Stimulated activated CD4-positive, alpha-beta T cell treated with anti-CD3 and anti-CD28 coated beads, TNF-alpha, amount 100 ng/mL, for 1 hour (primary cell): ENCODE data around the gene FLNA.
"Not testable (repeated sequence)": the region's sequence is repeated elsewhere in the genome, so short reads cannot be mapped to it uniquely, and the experiment has no call there.

ENCODE experiments used
- DNase-seq, 3 donors: peaks; one replicate each; pipeline ENCODE4 v3.0.0-alpha.2; 2020; ENCODE audit warnings: low read depth in 3 of 3, low spot score in 1 of 3

The FLNA gene, protein sequence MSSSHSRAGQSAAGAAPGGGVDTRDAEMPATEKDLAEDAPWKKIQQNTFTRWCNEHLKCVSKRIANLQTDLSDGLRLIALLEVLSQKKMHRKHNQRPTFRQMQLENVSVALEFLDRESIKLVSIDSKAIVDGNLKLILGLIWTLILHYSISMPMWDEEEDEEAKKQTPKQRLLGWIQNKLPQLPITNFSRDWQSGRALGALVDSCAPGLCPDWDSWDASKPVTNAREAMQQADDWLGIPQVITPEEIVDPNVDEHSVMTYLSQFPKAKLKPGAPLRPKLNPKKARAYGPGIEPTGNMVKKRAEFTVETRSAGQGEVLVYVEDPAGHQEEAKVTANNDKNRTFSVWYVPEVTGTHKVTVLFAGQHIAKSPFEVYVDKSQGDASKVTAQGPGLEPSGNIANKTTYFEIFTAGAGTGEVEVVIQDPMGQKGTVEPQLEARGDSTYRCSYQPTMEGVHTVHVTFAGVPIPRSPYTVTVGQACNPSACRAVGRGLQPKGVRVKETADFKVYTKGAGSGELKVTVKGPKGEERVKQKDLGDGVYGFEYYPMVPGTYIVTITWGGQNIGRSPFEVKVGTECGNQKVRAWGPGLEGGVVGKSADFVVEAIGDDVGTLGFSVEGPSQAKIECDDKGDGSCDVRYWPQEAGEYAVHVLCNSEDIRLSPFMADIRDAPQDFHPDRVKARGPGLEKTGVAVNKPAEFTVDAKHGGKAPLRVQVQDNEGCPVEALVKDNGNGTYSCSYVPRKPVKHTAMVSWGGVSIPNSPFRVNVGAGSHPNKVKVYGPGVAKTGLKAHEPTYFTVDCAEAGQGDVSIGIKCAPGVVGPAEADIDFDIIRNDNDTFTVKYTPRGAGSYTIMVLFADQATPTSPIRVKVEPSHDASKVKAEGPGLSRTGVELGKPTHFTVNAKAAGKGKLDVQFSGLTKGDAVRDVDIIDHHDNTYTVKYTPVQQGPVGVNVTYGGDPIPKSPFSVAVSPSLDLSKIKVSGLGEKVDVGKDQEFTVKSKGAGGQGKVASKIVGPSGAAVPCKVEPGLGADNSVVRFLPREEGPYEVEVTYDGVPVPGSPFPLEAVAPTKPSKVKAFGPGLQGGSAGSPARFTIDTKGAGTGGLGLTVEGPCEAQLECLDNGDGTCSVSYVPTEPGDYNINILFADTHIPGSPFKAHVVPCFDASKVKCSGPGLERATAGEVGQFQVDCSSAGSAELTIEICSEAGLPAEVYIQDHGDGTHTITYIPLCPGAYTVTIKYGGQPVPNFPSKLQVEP (N-terminal part only)

GRCh38 chrX:154374313-154375155 lies at the start of gene FLNA:
TSS of gene FLNA (minus strand) at chrX:154374634. CDS start at chrX:154371245, 3,389 bp downstream.
- DNase-seq = no peak

- no peak for DNase-seq
These were observed 45.9 kb upstream of the FLNA start for GRCh38 chrX:154420402-154420756.

GRCh38 chrX:154419688-154420401 lies 45.4 kb upstream of the FLNA start:
- DNase-seq = no peak

- DNase-seq = no peak
These were observed 44.8 kb upstream of the FLNA start for GRCh38 chrX:154419189-154419588.

DNA sequence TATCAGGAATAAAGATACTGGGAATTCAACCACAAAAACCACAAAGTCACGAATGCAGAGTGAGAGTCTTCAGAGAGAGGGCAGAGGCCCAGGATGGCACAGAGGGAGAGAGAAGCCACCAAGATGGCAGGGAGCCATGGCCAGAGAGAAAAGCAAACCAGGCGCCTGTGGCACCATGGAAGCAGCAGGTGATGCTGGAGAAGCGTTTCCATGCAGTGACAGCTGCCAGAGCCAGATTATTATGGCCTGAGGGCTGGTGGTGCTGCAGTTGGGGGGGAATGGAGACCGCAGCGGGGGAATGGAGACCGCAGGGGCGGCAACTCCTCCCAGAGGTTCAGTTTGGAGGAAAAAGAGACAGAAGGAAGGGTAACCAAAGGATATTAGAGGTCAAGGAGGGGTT lies 42.7 kb upstream of the FLNA start:
- no peak for DNase-seq

DNA sequence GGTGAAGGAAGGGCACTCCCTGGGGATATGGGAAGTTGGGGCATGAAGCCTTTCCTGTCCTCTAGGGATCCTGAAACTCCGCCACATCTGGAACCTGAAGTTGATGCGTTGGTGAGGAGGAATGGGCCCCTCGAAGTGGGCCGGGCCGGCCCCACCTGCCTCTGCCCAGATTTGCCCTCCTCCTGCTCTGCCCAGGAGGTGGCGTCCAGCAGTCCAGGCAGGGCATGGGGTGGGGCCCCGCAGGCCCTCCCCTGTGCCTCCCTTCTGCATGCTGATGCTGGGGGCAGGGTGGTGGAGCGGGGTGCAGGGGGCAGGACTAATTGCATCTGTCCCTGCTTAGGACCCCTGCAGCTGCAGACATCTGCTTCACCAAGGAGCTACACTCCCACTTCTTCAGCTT lies 38.7 kb upstream of the FLNA start:
- no peak for DNase-seq

GRCh38 chrX:154412468-154412867 lies 38.0 kb upstream of the FLNA start:
- no peak for DNase-seq

GRCh38 chrX:154411981-154412340 lies 37.5 kb upstream of the FLNA start:
- DNase-seq = peak in 1 of 3 donors; percentile 49

- DNase-seq = no peak
These were observed 34.9 kb upstream of the FLNA start, which contains the start of gene DNASE1L1 for GRCh38 chrX:154409222-154409871. TSS of gene DNASE1L1 (minus strand) at chrX:154409254. CDS start at chrX:154405568, 3,686 bp downstream.

DNA sequence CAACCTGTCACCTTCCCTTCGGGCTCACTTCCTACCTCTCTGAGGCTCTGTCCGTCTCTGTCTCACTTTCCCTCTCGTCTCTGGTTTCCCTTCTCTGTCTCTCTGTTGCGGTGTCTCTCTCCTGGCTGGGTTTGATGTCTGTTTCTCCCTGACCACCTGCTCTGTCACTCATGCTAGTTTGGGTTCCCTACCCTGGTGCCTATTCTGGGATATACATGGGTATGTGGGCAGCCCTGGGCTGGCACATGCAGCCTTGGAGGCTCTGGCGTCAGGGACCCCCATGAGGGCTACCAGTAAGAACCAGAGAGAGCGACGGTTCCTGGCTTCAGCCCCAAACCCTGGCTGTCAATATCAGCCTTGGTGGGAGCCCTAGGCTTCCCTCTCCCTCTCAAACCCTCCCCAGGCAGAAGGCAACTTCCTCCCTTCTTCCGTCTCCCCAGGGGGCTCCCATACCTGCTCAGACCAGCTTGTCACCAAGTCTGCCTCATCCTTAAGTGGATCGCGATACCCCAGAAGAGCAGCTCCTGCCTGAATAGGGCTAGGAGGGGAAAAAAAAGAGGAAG lies 34.3 kb upstream of the FLNA start:
- no peak for DNase-seq

DNA sequence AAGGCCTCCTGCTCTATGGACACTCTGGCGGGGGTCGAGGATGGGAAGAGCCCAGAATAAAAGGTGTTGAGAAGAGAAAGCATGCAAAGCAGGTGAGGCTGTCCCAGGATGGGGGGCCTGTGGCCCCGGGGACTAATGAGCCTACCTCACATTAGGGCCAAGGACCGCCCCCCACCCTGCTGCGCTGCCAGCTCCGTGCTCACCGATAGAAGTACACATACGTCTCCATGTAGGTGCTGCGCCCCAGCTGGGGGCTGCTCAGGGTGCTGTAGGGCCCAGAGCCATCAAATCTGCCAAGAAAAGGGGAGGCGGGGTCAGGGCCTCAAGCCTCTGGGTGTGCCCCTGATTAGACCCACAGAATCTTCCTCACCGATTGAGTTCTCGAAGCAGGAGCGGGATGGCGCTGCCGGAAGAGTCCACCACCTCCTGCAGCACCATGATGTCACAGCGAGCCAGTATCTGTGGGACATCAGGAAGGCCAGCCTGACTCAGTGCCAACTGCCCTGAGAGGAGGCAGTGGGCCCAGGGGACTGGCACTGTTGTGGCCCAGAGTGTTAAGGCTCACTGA lies 30.3 kb upstream of the FLNA start:
- no peak for DNase-seq

DNA sequence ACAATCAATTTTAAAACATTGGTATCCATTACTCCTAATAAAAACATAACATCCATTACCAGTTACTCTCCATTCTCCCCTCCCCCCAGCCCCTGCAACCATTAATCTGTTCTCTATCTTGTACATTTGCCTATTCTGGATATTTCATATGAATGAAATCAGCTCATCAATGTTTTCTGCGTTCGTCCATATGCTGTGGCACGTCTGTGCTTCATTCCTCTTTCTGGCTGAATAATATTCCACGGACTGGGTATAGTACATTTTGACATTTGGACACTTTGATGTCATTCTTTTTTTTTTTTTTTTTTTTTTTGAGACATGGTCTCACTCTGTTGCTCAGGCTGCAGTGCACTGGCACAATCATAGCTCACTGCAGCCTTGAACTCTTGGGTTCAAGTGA lies 29.4 kb upstream of the FLNA start:
- DNase-seq = no peak

- DNase-seq = no peak
These were observed 28.8 kb upstream of the FLNA start for GRCh38 chrX:154403192-154403591.

GRCh38 chrX:154402622-154403127 lies 28.2 kb upstream of the FLNA start:
- no peak for DNase-seq

GRCh38 chrX:154401918-154402621 lies 27.6 kb upstream of the FLNA start:
- DNase-seq = no peak

DNA sequence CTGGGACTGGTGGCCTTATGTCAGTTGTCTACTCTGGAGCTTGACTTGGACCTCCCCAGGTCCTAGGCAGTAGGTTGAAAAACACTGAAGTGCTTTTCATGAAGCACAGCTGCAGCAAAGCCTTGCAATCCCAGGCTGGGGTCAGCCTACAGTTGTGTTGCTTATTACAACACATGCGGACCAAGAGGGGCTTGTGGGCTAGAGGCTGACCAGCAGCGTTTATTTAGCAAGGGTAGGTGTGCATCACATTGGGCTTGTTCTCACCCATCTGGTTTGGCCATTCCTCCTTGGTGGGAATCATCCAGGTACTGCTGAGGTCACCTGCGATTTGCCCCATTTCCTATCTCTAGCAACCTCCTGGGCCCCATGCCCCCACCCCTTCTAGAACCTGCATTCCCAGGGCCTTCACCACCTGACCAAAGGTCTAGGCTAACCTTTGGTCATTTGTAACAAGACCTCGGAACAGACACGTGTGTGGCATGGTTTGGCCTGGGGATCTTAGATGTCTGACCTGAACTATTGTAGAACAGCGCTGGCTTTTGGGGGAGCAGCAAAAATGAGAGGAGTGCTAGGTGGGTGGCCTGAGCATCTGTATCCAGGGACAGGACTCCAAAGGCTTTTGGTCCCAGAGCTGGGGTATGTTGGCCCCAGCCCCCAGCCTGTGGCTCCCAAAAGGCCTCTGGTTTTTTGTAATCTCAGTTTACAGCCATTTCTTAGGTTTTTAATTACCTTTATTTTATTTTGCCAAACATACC lies 26.8 kb upstream of the FLNA start:
- DNase-seq = no peak

- DNase-seq = not testable (repeated sequence)
These were observed 26.0 kb upstream of the FLNA start for GRCh38 chrX:154400369-154400817.
